GM18526 (cell line): ENCODE measurements around the gene NHLH1.

Source experiments
- POLR2A ChIP-seq: IDR thresholded peaks from 3 replicates; pipeline ENCODE4 v1.6.1; 2011; ENCODE audit not compliant: insufficient read length; ENCODE audit errors: extremely low read depth

NHLH1 gene

DNA sequence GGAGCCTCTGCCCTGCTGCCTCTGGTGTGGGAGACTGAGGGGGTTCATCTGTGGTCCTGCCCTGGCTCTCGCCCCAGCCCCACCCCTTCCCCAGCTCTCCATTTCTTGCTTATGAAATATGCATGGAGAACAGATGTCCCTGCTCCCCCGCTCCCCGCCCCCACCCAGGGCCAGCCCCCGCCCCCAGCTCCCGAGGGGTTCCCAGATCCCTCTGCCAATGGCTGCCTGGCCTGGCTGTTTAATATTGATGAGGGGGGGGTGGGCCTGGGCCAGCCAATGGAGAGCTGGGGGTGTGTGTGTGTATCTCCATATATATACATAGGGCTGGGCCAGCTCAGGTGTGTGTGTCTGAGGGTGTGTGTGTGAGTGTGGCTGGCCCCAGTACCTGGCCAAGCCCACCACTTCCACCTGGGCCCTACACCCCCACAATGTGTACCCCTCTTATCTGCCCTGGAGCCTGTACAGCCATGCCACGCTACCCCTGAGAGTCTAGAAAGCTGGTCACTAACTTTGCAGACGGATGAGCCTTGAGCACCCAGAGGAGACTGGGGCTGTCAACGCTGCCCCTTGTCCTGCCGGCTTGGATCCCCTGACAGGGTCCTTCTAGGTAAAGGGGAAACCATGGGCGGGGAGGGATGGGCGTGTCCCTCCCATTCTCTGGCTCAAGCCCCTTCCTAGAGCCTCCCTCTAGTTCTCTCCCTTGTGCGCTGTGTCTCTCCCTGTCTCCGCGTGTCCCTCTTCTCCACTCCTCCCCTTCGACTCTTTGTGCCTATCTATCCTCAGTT is at the start of gene NHLH1:
Gene NHLH1, plus strand, starts transcription at position 341 of the 785 bp plus-strand sequence. CDS start 3,661 bp downstream, outside the sequence.
- TF ChIP-seq POLR2A: no peak

DNA sequence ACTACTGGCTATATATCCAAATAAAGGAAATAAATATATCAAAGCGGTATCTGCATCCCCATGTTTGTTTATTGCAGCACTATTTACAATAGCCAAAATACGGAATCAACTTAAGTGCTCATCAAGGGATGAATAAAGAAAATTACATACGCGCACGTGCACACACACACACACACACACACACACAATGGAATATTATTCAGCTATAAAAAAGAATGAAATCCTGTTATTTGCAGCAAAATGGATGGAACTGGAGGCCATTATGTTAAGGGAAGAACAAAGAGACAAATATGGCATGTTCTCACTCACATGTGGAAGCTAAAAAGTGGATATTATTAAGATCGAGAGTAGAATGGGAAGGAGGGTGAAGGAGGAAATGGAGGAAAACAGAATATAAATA is 44.0 kb upstream of the NHLH1 start:
- no peak for TF ChIP-seq POLR2A

DNA sequence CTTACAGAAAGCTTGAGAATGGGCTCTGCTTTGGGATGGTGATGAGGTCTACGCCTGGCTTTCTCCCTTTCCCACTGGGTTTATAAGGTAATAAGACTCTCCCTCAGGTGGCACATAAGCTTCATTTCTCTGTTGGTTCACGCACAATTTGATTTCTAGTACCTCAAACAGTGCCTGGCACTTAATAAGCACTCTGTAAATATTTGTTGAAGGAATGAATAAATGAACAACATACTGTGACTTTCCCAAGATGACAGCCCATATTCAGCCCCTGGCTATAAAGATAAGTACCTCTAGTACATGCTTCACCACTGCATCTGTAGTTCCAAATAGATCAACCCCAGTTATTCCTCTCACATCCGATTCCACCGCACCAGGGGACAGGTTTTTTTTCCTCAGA is 41.6 kb upstream of the NHLH1 start:
- no peak for TF ChIP-seq POLR2A

DNA sequence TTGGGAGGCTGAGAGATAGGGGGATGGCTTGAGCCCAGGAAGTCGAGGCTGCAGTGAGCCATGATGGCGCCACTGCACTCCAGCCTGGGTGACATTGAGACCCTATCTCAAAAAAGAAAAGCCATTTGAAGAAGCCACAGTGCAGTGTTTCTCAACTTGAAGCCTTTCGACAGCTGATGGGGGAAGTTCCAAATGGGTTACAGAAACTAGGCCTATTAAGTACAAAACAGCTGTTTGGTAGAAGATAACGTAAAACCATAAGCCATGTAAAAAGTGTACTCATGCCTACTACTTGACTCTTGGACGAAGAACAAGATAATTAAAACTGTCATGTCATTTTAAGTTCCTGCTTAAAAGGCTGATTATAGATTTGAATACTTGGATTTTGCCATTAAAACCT is 40.5 kb upstream of the NHLH1 start:
- no peak for TF ChIP-seq POLR2A

DNA sequence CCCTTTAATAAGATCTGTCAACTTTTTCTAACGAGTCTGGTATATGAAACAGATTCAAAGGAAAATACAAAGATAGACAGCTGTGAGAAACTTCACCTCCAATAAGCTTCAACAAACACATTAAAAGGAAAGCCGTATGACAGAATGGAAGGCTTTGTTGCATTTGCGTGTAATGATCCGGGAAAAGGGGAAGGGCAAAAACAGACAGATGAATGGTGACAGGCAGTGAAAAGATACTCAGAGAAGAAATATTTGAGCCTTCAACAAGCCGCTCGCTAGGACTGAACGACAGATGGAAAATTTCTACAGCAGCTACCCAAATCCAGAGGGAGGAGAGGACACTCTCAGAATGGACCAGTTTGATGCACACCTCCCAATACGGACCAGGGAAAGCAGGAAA is 38.7 kb upstream of the NHLH1 start:
- no peak for TF ChIP-seq POLR2A

DNA sequence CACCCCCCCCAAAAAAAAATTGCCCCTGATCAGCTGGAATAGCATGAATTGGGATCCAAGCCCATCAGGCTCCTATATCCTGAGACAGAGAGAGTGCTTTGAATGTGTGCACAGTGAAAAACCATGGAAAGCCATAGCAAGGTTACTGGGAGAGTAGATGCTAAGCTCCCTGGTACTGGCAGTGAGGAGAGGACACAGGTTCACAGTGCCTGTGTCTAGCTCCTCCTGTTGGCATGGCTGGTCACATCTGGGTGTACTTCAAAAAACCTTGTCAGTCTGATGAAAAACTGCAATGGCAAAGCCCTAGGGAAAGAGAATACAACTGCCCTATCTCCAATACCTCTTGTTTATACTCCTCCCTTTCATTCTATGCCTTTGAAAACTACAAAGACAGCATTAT is 36.8 kb upstream of the NHLH1 start:
- TF ChIP-seq POLR2A: no peak

DNA sequence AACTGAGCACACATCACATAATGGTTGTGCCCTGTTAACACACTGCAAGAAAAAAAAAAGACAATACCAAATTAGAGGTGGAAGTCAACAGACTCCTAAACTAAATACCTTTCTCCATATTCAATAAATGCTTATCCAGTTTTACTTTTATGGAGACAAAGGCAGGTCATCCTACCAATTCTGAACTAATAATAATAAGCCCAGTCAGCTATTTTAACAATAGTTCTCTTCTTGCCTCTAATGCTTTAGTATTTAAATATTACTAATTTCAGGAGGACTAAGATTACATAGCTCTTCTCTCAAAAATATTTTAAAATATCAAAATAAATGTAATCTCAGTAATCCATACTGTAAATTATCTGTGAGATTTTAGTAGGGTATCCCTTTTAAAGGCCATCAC is 34.4 kb upstream of the NHLH1 start:
- no peak for TF ChIP-seq POLR2A

DNA sequence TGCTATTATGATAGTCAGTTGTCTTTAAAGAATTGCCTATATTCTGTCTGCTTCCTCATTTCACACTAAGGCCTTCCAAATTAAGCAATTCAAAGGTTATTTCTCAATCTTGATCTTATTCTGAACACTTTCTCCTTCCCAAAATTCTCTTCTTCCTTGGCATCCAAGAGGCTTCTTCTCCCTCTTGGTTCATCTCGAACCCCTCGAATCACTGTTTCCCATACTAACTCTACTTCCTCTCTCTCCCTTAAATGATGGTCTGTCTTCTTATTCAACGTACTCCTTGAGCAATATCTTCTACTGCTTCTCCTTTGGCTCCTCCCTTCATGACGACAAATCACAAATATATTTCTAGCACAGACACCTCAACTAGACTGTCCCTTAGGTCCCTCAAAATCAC is 28.3 kb upstream of the NHLH1 start:
- TF ChIP-seq POLR2A: no peak

DNA sequence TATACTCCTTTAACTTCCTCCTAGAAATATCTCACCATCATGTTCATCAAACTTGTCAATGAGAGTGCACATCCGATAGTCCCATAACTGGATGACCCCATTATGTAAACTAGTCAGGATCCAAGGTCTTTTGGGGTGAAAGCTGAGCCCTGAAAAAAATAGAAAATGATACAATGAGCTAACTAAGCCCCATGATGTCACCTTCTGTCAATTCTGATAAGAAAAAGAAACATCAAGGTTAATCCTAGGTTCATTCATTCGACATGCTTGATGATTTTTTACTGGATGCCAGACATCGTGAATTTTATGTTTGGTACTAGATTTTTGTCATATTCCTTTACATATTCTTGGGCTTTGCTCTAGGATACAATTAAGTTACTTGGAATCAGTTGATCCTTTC is 26.7 kb upstream of the NHLH1 start:
- no peak for TF ChIP-seq POLR2A

DNA sequence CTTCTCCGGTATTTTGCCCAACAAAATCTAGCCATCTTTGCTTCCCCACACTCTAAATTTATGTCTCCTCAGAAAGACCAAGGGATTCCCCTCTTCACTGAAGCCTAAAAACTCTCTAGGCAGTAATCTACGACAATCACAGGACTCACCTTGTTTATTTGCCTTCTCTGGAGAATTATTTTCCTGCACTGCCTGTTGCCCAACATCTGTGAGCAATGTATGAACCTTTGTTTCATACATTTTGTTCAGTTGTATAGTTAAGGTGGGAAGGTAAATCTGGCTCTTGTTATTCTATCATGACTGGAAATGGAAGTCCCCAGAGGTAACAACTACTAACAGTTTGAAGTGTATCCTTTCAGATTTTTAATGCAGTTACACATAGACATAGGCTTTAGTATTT is 26.0 kb upstream of the NHLH1 start:
- TF ChIP-seq POLR2A: no peak

DNA sequence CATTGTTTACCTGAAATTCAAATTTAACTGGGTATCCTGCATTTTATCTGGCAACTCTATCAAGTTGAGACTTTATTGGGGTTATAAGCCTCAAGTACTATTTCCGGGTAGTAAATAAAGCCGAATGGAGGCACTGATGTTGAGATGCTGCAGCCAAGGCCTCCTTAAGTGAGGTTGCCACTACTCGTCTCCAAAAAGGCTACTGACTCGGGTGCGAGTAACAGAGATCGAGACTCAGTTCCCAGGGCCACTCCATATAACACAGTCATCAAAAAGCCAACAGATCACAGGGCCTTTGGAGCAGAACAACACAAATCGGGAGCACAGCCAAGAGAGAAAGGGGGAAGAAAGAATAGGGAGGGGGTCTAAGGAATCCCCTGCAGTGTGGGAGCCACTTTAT is 24.3 kb upstream of the NHLH1 start:
- no peak for TF ChIP-seq POLR2A

DNA sequence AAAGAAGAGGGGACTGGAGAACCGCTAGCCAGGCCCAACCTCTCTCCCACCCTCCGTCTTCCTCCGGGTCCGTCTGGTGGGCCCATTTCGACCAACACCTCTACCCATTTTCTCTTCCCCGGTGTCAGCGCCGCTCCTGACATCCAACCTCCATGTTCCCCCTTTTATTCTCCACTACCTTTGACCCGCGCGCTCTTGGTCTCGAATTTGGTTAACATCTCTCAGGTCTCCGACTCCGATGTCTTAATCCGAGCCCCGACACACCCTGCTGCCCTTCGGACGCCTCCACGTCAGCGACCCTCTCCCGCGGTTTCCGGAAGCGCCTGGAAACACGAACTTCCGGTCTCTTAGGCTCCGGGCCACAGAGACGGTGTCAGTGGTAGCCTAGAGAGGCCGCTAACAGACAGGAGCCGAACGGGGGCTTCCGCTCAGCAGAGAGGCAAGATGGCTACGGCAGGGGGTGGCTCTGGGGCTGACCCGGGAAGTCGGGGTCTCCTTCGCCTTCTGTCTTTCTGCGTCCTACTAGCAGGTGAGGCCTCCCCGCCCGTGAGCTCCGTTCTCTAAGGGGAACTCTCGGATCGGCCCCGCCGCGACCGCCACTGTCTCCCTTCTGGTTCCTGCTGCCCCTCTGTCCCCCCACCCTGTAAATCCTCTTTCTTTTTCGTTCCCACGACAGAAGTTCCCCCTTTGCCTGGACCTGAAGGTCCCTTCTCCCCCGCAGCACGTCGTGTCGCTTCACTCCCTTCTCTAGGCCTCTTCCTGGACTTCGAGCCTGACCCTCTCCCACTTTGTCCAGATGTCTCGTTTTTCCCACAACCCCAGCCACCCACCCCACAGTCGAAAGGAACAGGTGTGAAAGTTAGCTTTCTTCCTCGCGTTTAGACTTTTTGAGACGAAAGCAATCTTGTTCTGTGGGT is 23.7 kb upstream of the NHLH1 start, which contains the start of the genes COPA and NCSTN:
Gene COPA, minus strand, starts transcription at position 298 of the 917 bp plus-strand sequence. Its CDS starts 80 bp downstream, at position 218.
Gene NCSTN, plus strand, starts transcription at position 431 of the 917 bp plus-strand sequence. Its CDS starts 14 bp downstream, at position 445.
- TF ChIP-seq POLR2A: peak; percentile 89

DNA sequence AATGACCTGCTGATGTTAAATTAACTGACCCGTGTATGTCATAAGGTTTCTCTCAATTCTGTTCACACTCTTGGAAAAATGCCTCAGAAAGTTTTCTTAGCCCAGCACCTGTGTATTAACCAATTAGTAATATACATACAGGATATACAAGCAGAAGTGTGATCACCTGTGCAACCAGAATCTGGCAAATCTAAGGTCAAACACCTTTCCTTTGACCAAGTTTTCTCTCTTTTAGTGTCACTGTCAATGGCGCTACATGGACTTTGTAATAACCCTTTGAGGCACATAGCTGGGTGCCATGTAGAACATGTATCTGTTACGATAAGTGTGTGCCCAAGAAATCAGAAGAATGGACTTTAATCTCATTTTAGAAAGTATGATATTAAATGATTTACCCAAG is 22.6 kb upstream of the NHLH1 start:
- no peak for TF ChIP-seq POLR2A

DNA sequence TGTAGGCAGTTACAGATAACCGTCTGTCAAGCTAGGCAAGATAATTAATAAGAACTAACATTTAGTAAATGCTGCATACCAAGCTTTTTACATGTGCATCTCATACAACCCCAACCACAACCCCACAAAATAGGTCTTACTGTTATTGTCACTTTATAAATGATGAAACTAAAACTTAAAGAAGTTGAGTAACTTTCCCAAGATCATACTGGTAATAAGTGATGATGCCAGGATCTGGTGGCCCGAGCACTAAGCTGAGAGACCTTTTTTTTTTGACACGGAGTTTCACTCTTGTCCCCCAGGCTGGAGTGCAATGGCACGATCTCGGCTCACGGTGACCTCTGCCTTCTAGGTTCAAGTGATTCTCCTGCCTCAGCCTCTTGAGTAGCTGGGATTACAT is 21.9 kb upstream of the NHLH1 start:
- TF ChIP-seq POLR2A: no peak

DNA sequence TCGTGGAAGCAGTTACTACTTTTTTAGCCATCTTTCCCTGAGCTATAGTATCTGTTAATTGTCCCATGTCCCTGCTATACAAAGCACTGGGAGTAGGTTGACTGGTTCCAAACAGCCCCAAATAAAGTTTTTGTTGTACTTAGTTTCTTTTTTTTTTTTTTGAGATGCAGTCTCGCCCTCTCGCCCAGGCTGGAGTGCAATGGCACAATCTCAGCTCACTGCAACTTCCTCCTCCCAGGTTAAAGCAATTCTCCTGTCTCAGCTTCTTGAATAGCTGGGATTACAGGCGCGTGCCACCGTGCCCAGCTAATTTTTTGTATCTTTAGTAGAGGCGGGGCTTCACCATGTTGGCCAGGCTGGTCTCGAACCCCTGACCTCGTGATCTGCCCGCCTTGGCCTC is 20.4 kb upstream of the NHLH1 start:
- no peak for TF ChIP-seq POLR2A

DNA sequence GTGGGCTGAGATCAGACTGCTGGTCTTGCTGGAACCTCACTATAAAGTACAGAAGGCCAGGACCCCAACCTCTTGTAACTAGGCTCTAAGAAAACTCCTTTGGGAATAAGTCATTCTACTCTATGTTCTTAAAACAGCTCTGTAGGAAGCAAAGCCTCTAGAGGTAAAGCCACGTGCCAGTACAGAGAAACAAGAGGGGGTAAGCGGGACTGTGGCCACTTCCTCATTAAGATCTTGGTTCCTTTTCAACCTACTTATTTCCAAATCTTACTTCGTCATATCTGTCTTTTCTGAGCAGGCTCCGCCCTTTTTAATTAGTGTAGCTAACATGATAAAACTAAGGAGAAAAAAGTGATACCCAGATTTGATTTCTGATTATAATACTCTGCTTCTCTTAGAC is 19.9 kb upstream of the NHLH1 start:
- no peak for TF ChIP-seq POLR2A
